IMR-90 (cell line): ENCODE measurements around the gene MAT1A. TPM values are rescaled to one million over a fixed set of nuclear protein-coding genes. Genes with fewer than 3 reads are reported as not detected.
"Not testable (repeated sequence)": the region's sequence is repeated elsewhere in the genome, so short reads cannot be mapped to it uniquely, and the experiment has no call there.

Experiments
- ATAC-seq: fragments of 200-7000 bp; cut with Tn5 transposase; 2 replicates; pipeline ENCODE4 v1.9.1; 2020; ENCODE audit warnings: low read depth, mild to moderate bottlenecking, moderate library complexity
- BruUV-seq: library from RNA; stranded (reverse); fragments of 400-500 nt; replicated peaks from 2 replicates; lab custom pipeline; 2021; lab: Mats Ljungman, UMichigan
- CTCF ChIA-PET: fragments of 300-600 bp; formaldehyde crosslinking; extraction: SDS; loops from one replicate; lab custom pipeline; 2021; ENCODE audit warnings: antibody characterized with exemption; lab: Yijun Ruan, JAX
- POLR2A ChIA-PET: fragments of 300-600 bp; sonication (Branson Sonifier 250); formaldehyde crosslinking; loops from one replicate; lab custom pipeline; 2022; ENCODE audit warnings: antibody characterized with exemption; ENCODE audit not compliant: unreplicated experiment; lab: Charles Lee
- DNase-seq: peaks from one replicate; pipeline ENCODE4 v3.0.0; 2013
- H2AFZ ChIP-seq: replicated peaks from 2 replicates; pipeline ENCODE3; 2013; ENCODE audit warnings: low read length, mild to moderate bottlenecking; ENCODE audit not compliant: poor library complexity
- H2AK5ac ChIP-seq: 2 replicates; pipeline ENCODE4 v1.6.1; 2013; ENCODE audit warnings: low read depth, low read length, inconsistent platforms
- H2AK9ac ChIP-seq: replicated peaks from 2 replicates; pipeline ENCODE3; 2013; ENCODE audit warnings: mild to moderate bottlenecking, low read depth, low read length, moderate library complexity; ENCODE audit not compliant: poor library complexity
- H2BK120ac ChIP-seq: 2 replicates; pipeline ENCODE4 v1.6.1; 2013; ENCODE audit warnings: low read depth, low read length, inconsistent platforms
- H2BK15ac ChIP-seq: 3 replicates; pipeline ENCODE4 v1.6.1; 2013; ENCODE audit warnings: low read depth, low read length, inconsistent platforms
- H2BK20ac ChIP-seq: 2 replicates; pipeline ENCODE4 v1.6.1; 2013; ENCODE audit warnings: low read depth, mild to moderate bottlenecking, inconsistent platforms, low read length, moderate library complexity
- H2BK5ac ChIP-seq: 2 replicates; pipeline ENCODE4 v1.6.1; 2013; ENCODE audit warnings: mild to moderate bottlenecking, low read depth, low read length, inconsistent platforms; ENCODE audit not compliant: poor library complexity, severe bottlenecking
- H3K14ac ChIP-seq: replicated peaks from 2 replicates; pipeline ENCODE4 v1.6.1; 2013; ENCODE audit warnings: low read depth, low read length, inconsistent platforms
- H3K18ac ChIP-seq: 2 replicates; pipeline ENCODE4 v1.6.1; 2013; ENCODE audit warnings: low read depth, low read length, control low read depth
- H3K23ac ChIP-seq: 2 replicates; pipeline ENCODE4 v1.6.1; 2013; ENCODE audit warnings: low read depth, low read length, inconsistent platforms
- H3K27ac ChIP-seq: 2 replicates; pipeline ENCODE4 v1.5.1; 2013; ENCODE audit warnings: mild to moderate bottlenecking, control low read depth, low read length; ENCODE audit not compliant: insufficient read depth
- H3K27me3 ChIP-seq: 2 replicates; pipeline ENCODE4 v1.6.1; 2013; ENCODE audit warnings: low read length; ENCODE audit not compliant: control insufficient read depth, insufficient read depth
- H3K36me3 ChIP-seq: 2 replicates; pipeline ENCODE4 v1.6.1; 2013; ENCODE audit warnings: low read length, mixed read lengths; ENCODE audit not compliant: control insufficient read depth, insufficient read depth
- H3K4ac ChIP-seq: 2 replicates; pipeline ENCODE4 v1.6.1; 2013; ENCODE audit warnings: low read depth, low read length, inconsistent platforms
- H3K4me1 ChIP-seq: 2 replicates; pipeline ENCODE4 v1.6.1; 2013; ENCODE audit warnings: low read length, mixed read lengths; ENCODE audit not compliant: control insufficient read depth, insufficient read depth
- H3K4me2 ChIP-seq: 2 replicates; pipeline ENCODE4 v1.6.1; 2013; ENCODE audit warnings: low read depth, mild to moderate bottlenecking, control low read depth, low read length, moderate library complexity
- H3K4me3 ChIP-seq: 2 replicates; pipeline ENCODE4 v1.5.1; 2013; ENCODE audit warnings: low read depth, mild to moderate bottlenecking, control low read depth, low read length, moderate library complexity; ENCODE audit not compliant: insufficient read depth
- H3K56ac ChIP-seq: 2 replicates; pipeline ENCODE4 v1.6.1; 2013; ENCODE audit warnings: low read length, inconsistent platforms; ENCODE audit not compliant: insufficient read depth; ENCODE audit errors: extremely low read depth
- H3K79me1 ChIP-seq, 2 experiments: 2 replicates each; pipeline ENCODE4 v1.6.1; 2013; ENCODE audit warnings: low read length in 2 of 2, inconsistent platforms in 1 of 2, low read depth in 1 of 2
- H3K9ac ChIP-seq: 2 replicates; pipeline ENCODE4 v1.6.1; 2013; ENCODE audit warnings: low read depth, low read length, control low read depth
- H3K9me1 ChIP-seq: 2 replicates; pipeline ENCODE4 v1.6.1; 2013; ENCODE audit warnings: low read length, inconsistent platforms; ENCODE audit not compliant: insufficient read depth
- H3K9me3 ChIP-seq: 2 replicates; pipeline ENCODE4 v1.6.1; 2013; ENCODE audit warnings: low read length; ENCODE audit not compliant: control insufficient read depth, insufficient read depth
- H4K20me1 ChIP-seq: 2 replicates; pipeline ENCODE4 v1.6.1; 2013; ENCODE audit warnings: low read length, inconsistent platforms; ENCODE audit not compliant: insufficient read depth
- H4K5ac ChIP-seq: 2 replicates; pipeline ENCODE4 v1.6.1; 2013; ENCODE audit warnings: mild to moderate bottlenecking, low read depth, low read length, control low read depth
- H4K8ac ChIP-seq, 2 experiments: 2 replicates each; pipeline ENCODE4 v1.6.1; 2013; ENCODE audit warnings: low read depth in 2 of 2, low read length in 2 of 2, control low read depth in 1 of 2, inconsistent platforms in 1 of 2
- H4K91ac ChIP-seq: 2 replicates; pipeline ENCODE4 v1.6.1; 2013; ENCODE audit warnings: low read depth, low read length, inconsistent platforms; ENCODE audit not compliant: insufficient read depth
- WGBS, 2 experiments: methylation state at CpG; one replicate each; pipeline versions ENCODE4 v1.1.5 to v1.1.7; 2013; ENCODE audit warnings: missing lambda C conversion rate in 2 of 2; ENCODE audit not compliant: insufficient read length in 1 of 2; ENCODE audit errors: extremely low coverage in 2 of 2; 5-methylcytosine and 5-hydroxymethylcytosine counted together
- dilution Hi-C: fragments of 300-500 bp; cut with HindIII; formaldehyde crosslinking; loops from one replicate; pipeline ENCODE4 v1.14.3; 2018; ENCODE audit warnings: low sequenced_read_pairs; ENCODE audit not compliant: unreplicated experiment
- in situ Hi-C: fragments of 300-500 bp; cut with MboI; formaldehyde crosslinking; loops from 3 replicates; pipeline ENCODE4 v1.14.3; 2019; ENCODE audit warnings: low sequenced_read_pairs, inconsistent platforms, mixed read lengths
- intact Hi-C: fragments of 100-400 bp; cut with micrococcal nuclease; formaldehyde crosslinking; loops from 2 replicates; pipeline ENCODE4 v1.10.0; 2022
- polyA plus RNA-seq, 3 experiments: library from polyadenylated mRNA; depleted of rRNA; stranded (reverse); fragments of >200 nt; gene quantifications; 2 replicates each; pipeline ENCODE4 v1.2.3, GENCODE V29; 2012; ENCODE audit warnings: low replicate concordance in 1 of 3
- total RNA-seq: library from RNA; depleted of rRNA; stranded (reverse); fragments of >200 nt; gene quantifications from 2 replicates; pipeline ENCODE4 v1.2.3, GENCODE V29; 2012

Gene MAT1A
- total and polyA plus RNA-seq, 2 of the 4 experiments (the other 2 are of a cell fraction), result not detected

GRCh38 chr10:80236457-80236856, 53.0 kb downstream of the MAT1A start:
- H3K9me1 ChIP-seq, H2AK5ac ChIP-seq, H4K8ac ChIP-seq, BruUV-seq, H4K20me1 ChIP-seq, H2BK5ac ChIP-seq, H3K79me1 ChIP-seq, POLR2A ChIA-PET, H3K27me3 ChIP-seq, H3K18ac ChIP-seq, H2AK9ac ChIP-seq, H3K56ac ChIP-seq, H3K9ac ChIP-seq, H4K5ac ChIP-seq, H3K14ac ChIP-seq, H3K27ac ChIP-seq, H3K23ac ChIP-seq, DNase-seq, H2BK20ac ChIP-seq, ATAC-seq, H2BK15ac ChIP-seq, dilution Hi-C loops, H2AFZ ChIP-seq, H3K4me3 ChIP-seq, in situ Hi-C loops, H3K4me2 ChIP-seq, H3K4ac ChIP-seq, H3K9me3 ChIP-seq, H3K4me1 ChIP-seq, H4K91ac ChIP-seq, H2BK120ac ChIP-seq, H3K36me3 ChIP-seq, CTCF ChIA-PET: not testable (repeated sequence)
- intact Hi-C loops, result loop anchor here (10.0 kb wide), 1 partner anchor 702 kb away; no protein-coding TSS in a partner anchor
- WGBS, 2 experiments, result no CpG with 5 or more reads among the region's 5 CpGs

- POLR2A ChIA-PET, H2BK20ac ChIP-seq, H4K91ac ChIP-seq, H3K56ac ChIP-seq, ATAC-seq, H2BK15ac ChIP-seq, H2AK5ac ChIP-seq, H4K8ac ChIP-seq, BruUV-seq, H2BK5ac ChIP-seq, CTCF ChIA-PET, H3K4me2 ChIP-seq, H2AK9ac ChIP-seq, H3K4me1 ChIP-seq, H3K36me3 ChIP-seq, in situ Hi-C loops, dilution Hi-C loops, H2AFZ ChIP-seq, H3K79me1 ChIP-seq, H3K23ac ChIP-seq, H3K4ac ChIP-seq, H3K27me3 ChIP-seq, H2BK120ac ChIP-seq, H4K20me1 ChIP-seq, DNase-seq, H3K27ac ChIP-seq, H4K5ac ChIP-seq, H3K9me3 ChIP-seq, H3K9me1 ChIP-seq, H3K9ac ChIP-seq, H3K18ac ChIP-seq, H3K14ac ChIP-seq, H3K4me3 ChIP-seq: not testable (repeated sequence)
- no CpG with 5 or more reads among the region's 11 CpGs for WGBS, 2 experiments
- intact Hi-C loops, result loop anchor here (10.0 kb wide), 1 partner anchor 700 kb away; no protein-coding TSS in a partner anchor
Measured at GRCh38 chr10:80234331-80235235, 54.9 kb downstream of the MAT1A start.
